ENCODE results near the gene RPLP2.

The RPLP2 gene

DNA sequence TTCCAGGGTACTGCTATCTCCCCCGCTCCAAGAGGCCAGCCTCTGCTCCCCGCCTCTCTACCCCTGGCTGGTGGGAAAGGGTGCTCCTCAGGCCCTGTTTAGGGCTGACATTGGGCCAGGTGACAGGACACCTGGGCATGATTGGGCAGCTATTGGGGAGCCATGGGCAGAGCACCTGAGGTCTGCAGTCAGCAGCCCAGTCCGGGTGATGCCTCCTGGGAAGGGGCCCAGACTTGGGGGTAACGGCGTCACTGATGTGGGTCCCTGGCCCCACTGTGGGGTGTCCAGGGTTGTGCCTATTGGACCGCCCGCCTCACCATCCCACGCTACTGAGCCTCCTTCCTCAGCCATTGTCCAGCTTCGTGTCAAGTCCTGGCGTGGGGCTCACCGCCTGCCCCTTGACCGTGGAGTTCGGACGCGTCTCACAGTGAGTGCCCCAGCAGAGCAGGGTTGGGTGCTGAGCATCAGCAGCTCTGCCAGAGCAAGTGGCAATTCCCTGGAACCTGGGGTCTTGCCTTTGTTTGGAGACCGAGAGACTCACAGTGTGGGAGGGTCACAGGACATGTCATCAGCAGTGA lies 29.7 kb upstream of the RPLP2 start:
- no peak for DNase-seq (ENCODE audit: low read depth in 2 of 2)
- no peak overlapping the region for H3K4me3 ChIP-seq (replicated peaks in 1 of 2; ENCODE audit: low read depth in 2 of 2, low read length in 2 of 2)
- TF ChIP-seq, protein P1, sequence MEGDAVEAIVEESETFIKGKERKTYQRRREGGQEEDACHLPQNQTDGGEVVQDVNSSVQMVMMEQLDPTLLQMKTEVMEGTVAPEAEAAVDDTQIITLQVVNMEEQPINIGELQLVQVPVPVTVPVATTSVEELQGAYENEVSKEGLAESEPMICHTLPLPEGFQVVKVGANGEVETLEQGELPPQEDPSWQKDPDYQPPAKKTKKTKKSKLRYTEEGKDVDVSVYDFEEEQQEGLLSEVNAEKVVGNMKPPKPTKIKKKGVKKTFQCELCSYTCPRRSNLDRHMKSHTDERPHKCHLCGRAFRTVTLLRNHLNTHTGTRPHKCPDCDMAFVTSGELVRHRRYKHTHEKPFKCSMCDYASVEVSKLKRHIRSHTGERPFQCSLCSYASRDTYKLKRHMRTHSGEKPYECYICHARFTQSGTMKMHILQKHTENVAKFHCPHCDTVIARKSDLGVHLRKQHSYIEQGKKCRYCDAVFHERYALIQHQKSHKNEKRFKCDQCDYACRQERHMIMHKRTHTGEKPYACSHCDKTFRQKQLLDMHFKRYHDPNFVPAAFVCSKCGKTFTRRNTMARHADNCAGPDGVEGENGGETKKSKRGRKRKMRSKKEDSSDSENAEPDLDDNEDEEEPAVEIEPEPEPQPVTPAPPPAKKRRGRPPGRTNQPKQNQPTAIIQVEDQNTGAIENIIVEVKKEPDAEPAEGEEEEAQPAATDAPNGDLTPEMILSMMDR (IDR thresholded peaks at IDR 0.05; ENCODE audit: low read depth, low read length) = no peak

DNA sequence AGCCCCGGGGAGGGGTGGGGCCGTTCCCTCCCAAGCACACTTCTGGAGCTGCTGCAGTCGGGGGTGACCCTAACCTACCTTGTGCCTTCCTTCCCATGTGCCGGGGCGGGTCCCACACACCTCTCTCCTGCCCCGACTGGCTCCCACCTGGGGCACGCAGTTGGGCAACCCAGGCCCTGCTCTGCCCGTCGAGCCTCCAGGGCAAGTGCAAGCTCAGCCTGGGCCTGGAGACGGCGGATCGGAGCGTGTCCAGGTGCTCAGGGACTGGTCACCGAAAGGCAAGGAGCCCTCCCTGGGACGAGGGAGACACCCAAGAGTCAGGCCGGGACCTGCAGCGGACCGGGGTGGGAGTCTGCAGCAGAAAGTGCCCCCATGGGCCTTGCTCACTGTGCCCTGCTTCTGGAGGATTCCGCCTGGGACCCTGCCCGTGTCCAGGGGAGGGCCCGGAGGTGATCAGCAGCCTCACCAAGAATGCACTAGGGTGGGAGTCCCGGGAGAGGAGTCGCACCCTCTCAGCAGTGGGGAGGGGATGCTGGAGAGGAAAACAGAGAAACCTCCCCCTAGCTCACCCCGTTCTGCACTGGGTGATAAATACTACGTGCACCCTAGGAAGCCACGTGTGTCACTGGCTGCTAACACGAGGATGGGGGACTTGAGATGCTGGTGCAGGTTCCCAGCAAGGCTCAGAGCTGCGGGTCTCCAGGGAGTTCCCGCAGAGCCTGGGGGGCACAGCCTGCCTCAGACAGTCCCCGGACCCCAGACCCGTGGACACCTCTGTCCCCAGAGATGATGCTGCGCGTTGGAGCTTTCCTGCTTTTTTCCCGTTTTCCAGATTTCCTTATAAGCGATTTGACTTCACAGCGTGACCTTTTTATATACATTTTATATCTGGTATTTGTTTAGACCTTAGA lies 27.2 kb upstream of the RPLP2 start:
- TF ChIP-seq, protein P1 (IDR thresholded peaks at IDR 0.05; ENCODE audit: low read depth, low read length) = no peak
- no peak for DNase-seq (ENCODE audit: low read depth in 2 of 2)
- no peak overlapping the region for H3K4me3 ChIP-seq (replicated peaks in 1 of 2; ENCODE audit: low read depth in 2 of 2, low read length in 2 of 2)

DNA sequence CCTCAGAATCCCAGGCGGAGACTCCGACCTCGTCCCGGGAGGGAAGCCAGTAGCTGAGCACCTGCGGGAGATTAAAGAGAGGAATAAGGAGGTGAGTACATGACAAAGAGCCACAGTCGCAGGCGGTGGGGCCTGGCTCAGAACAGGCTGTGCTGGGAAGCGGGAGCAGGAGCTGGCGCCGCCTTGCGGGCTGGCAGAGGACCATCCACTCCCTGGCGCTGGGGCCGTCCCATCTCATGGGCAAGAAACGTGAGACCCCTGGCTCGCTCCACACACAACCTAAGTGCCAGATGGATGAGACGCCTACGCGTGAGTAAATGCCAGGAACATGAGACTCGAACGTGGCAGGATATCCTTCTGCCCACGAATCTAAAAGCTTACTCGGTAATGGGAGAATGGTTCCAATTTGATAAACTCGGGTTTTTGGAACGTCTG lies 26.2 kb upstream of the RPLP2 start:
- peak; percentile 75 to 93 for DNase-seq (ENCODE audit: low read depth in 2 of 2)
- TF ChIP-seq, protein P1 (IDR thresholded peaks at IDR 0.05; ENCODE audit: low read depth, low read length) = peak; percentile 88
- H3K4me3 ChIP-seq (replicated peaks in 1 of 2; ENCODE audit: low read depth in 2 of 2, low read length in 2 of 2) = no peak overlapping the region

DNA sequence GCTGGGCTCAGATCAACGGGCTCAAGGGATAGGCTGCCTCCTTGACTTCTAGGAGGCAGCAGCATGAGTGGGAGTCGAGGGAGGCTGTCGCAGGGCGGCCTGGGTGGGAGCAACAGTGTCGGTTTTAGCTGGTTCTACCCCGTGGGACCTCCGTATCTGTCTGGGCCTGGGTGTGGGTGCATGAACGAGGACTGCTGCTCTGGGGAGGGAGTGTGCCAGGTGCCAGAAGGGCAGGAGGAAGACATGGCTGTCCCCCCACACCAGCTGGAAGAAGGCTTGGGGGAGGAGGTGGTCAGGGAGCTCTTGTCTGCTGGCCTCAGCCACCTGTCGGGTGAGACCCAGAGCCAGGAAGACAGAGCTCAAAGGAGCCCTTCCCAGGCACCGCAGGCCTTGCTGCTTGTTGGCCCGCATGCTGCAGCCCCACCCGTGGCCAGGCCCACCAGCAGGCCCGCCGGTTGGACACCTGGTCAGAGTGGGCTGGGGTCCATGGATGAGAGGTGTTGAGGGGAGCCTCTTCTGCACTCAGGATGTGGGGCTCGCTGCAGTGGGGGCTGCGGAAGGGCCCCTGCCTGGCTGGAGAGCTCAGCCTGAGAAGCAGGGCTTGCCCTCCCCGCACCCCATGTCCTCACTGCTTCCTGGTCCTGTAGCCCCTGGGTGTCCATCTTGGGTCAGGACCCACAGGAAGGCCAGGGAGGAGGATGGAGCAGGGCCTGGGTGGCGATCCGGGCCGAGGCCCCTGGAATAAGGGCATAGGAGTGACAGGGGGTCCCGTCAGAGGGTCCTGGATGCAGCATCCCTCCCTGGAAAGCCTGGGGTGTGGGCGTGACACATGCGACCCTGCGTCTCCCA lies 23.3 kb upstream of the RPLP2 start:
- no peak overlapping the region for H3K4me3 ChIP-seq (replicated peaks in 1 of 2; ENCODE audit: low read depth in 2 of 2, low read length in 2 of 2)
- TF ChIP-seq, protein P1 (IDR thresholded peaks at IDR 0.05; ENCODE audit: low read depth, low read length) = no peak
- no peak for DNase-seq (ENCODE audit: low read depth in 2 of 2)

DNA sequence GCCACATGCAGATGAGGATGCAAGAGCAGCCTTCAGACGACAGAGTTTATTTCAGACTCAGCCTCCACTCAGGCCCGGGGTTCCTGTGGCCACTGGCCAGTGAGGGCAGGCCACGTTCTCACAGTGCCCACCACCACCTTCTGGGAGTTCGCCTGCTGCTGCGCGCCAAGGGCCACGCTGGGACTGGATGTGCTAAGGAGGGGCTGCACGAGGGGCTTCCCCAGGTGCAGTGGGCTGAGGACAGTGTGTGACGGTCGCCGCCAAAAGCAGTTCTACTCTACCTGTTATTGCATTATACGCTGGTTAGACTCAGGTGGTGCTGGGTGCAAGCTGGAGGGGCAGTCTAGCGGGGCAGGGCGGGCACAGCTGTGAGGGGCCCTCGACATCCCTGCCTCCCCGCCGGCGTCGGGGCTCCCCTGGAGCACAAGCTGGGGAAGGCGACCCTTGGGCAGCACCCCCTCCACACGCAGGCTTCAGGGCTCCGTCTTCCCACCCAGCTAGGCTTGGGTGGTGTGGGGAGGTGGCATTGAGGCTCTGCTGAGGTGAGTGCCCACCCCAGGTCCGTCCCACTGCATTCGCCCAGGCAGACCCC lies 22.6 kb upstream of the RPLP2 start:
- TF ChIP-seq, protein P1 (IDR thresholded peaks at IDR 0.05; ENCODE audit: low read depth, low read length) = no peak
- DNase-seq (ENCODE audit: low read depth in 2 of 2) = no peak
- H3K4me3 ChIP-seq (replicated peaks in 1 of 2; ENCODE audit: low read depth in 2 of 2, low read length in 2 of 2) = no peak overlapping the region

DNA sequence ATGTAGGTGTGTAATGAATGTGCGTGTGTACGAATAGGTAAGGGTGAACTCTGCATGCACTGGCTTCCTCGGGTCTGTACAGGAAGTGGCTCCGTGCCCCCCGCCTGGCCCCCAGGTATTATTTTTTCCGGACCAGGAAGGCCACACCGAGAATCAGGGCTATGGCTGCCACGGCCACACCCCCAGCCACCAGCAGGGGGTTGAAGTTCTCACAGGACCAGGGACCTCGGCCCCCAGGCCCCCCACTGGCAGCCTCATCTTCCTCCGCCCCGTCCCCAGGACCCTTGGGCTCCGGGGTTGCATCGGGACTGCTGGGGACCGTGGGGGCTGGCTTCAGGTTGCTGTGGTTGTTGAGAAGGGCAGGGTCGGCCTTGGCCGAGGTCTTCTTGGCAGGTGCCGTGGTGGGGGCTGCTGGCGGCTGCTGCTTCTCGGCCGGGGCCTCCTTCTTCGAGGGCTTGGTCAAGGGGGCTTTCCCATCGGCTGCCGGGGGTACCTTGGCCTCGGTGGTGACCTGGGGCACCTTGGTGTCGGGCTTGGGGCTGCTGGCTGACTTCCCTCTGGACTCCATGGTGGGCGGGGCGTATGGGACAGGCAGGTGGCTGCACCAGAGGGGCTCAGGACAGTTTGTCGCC lies 21.6 kb upstream of the RPLP2 start:
- H3K4me3 ChIP-seq (replicated peaks in 1 of 2; ENCODE audit: low read depth in 2 of 2, low read length in 2 of 2) = no peak overlapping the region
- TF ChIP-seq, protein P1 (IDR thresholded peaks at IDR 0.05; ENCODE audit: low read depth, low read length) = no peak
- no peak for DNase-seq (ENCODE audit: low read depth in 2 of 2)

All from cardiac fibroblast (primary cell).